IMR-90 (cell line): ENCODE measurements around the gene SLC4A1. TPM values are rescaled to one million over a fixed set of nuclear protein-coding genes. Genes with fewer than 3 reads are reported as not detected.

Experiments
- ATAC-seq: fragments of 200-7000 bp; cut with Tn5 transposase; 2 replicates; pipeline ENCODE4 v1.9.1; 2020; ENCODE audit warnings: low read depth, mild to moderate bottlenecking, moderate library complexity
- BruUV-seq: library from RNA; stranded (reverse); fragments of 400-500 nt; replicated peaks from 2 replicates; lab custom pipeline; 2021; lab: Mats Ljungman, UMichigan
- CTCF ChIA-PET: fragments of 300-600 bp; formaldehyde crosslinking; extraction: SDS; loops from one replicate; lab custom pipeline; 2021; ENCODE audit warnings: antibody characterized with exemption; lab: Yijun Ruan, JAX
- POLR2A ChIA-PET: fragments of 300-600 bp; sonication (Branson Sonifier 250); formaldehyde crosslinking; loops from one replicate; lab custom pipeline; 2022; ENCODE audit warnings: antibody characterized with exemption; ENCODE audit not compliant: unreplicated experiment; lab: Charles Lee
- DNase-seq: peaks from one replicate; pipeline ENCODE4 v3.0.0; 2013
- H2AFZ ChIP-seq: replicated peaks from 2 replicates; pipeline ENCODE3; 2013; ENCODE audit warnings: low read length, mild to moderate bottlenecking; ENCODE audit not compliant: poor library complexity
- H2AK5ac ChIP-seq: 2 replicates; pipeline ENCODE4 v1.6.1; 2013; ENCODE audit warnings: low read depth, low read length, inconsistent platforms
- H2AK9ac ChIP-seq: replicated peaks from 2 replicates; pipeline ENCODE3; 2013; ENCODE audit warnings: mild to moderate bottlenecking, low read depth, low read length, moderate library complexity; ENCODE audit not compliant: poor library complexity
- H2BK120ac ChIP-seq: 2 replicates; pipeline ENCODE4 v1.6.1; 2013; ENCODE audit warnings: low read depth, low read length, inconsistent platforms
- H2BK15ac ChIP-seq: 3 replicates; pipeline ENCODE4 v1.6.1; 2013; ENCODE audit warnings: low read depth, low read length, inconsistent platforms
- H2BK20ac ChIP-seq: 2 replicates; pipeline ENCODE4 v1.6.1; 2013; ENCODE audit warnings: low read depth, mild to moderate bottlenecking, inconsistent platforms, low read length, moderate library complexity
- H2BK5ac ChIP-seq: 2 replicates; pipeline ENCODE4 v1.6.1; 2013; ENCODE audit warnings: mild to moderate bottlenecking, low read depth, low read length, inconsistent platforms; ENCODE audit not compliant: poor library complexity, severe bottlenecking
- H3K14ac ChIP-seq: replicated peaks from 2 replicates; pipeline ENCODE4 v1.6.1; 2013; ENCODE audit warnings: low read depth, low read length, inconsistent platforms
- H3K18ac ChIP-seq: 2 replicates; pipeline ENCODE4 v1.6.1; 2013; ENCODE audit warnings: low read depth, low read length, control low read depth
- H3K23ac ChIP-seq: 2 replicates; pipeline ENCODE4 v1.6.1; 2013; ENCODE audit warnings: low read depth, low read length, inconsistent platforms
- H3K27ac ChIP-seq: 2 replicates; pipeline ENCODE4 v1.5.1; 2013; ENCODE audit warnings: mild to moderate bottlenecking, control low read depth, low read length; ENCODE audit not compliant: insufficient read depth
- H3K27me3 ChIP-seq: 2 replicates; pipeline ENCODE4 v1.6.1; 2013; ENCODE audit warnings: low read length; ENCODE audit not compliant: control insufficient read depth, insufficient read depth
- H3K36me3 ChIP-seq: 2 replicates; pipeline ENCODE4 v1.6.1; 2013; ENCODE audit warnings: low read length, mixed read lengths; ENCODE audit not compliant: control insufficient read depth, insufficient read depth
- H3K4ac ChIP-seq: 2 replicates; pipeline ENCODE4 v1.6.1; 2013; ENCODE audit warnings: low read depth, low read length, inconsistent platforms
- H3K4me1 ChIP-seq: 2 replicates; pipeline ENCODE4 v1.6.1; 2013; ENCODE audit warnings: low read length, mixed read lengths; ENCODE audit not compliant: control insufficient read depth, insufficient read depth
- H3K4me2 ChIP-seq: 2 replicates; pipeline ENCODE4 v1.6.1; 2013; ENCODE audit warnings: low read depth, mild to moderate bottlenecking, control low read depth, low read length, moderate library complexity
- H3K4me3 ChIP-seq: 2 replicates; pipeline ENCODE4 v1.5.1; 2013; ENCODE audit warnings: low read depth, mild to moderate bottlenecking, control low read depth, low read length, moderate library complexity; ENCODE audit not compliant: insufficient read depth
- H3K56ac ChIP-seq: 2 replicates; pipeline ENCODE4 v1.6.1; 2013; ENCODE audit warnings: low read length, inconsistent platforms; ENCODE audit not compliant: insufficient read depth; ENCODE audit errors: extremely low read depth
- H3K79me1 ChIP-seq, 2 experiments: 2 replicates each; pipeline ENCODE4 v1.6.1; 2013; ENCODE audit warnings: low read length in 2 of 2, inconsistent platforms in 1 of 2, low read depth in 1 of 2
- H3K9ac ChIP-seq: 2 replicates; pipeline ENCODE4 v1.6.1; 2013; ENCODE audit warnings: low read depth, low read length, control low read depth
- H3K9me1 ChIP-seq: 2 replicates; pipeline ENCODE4 v1.6.1; 2013; ENCODE audit warnings: low read length, inconsistent platforms; ENCODE audit not compliant: insufficient read depth
- H3K9me3 ChIP-seq: 2 replicates; pipeline ENCODE4 v1.6.1; 2013; ENCODE audit warnings: low read length; ENCODE audit not compliant: control insufficient read depth, insufficient read depth
- H4K20me1 ChIP-seq: 2 replicates; pipeline ENCODE4 v1.6.1; 2013; ENCODE audit warnings: low read length, inconsistent platforms; ENCODE audit not compliant: insufficient read depth
- H4K5ac ChIP-seq: 2 replicates; pipeline ENCODE4 v1.6.1; 2013; ENCODE audit warnings: mild to moderate bottlenecking, low read depth, low read length, control low read depth
- H4K8ac ChIP-seq, 2 experiments: 2 replicates each; pipeline ENCODE4 v1.6.1; 2013; ENCODE audit warnings: low read depth in 2 of 2, low read length in 2 of 2, control low read depth in 1 of 2, inconsistent platforms in 1 of 2
- H4K91ac ChIP-seq: 2 replicates; pipeline ENCODE4 v1.6.1; 2013; ENCODE audit warnings: low read depth, low read length, inconsistent platforms; ENCODE audit not compliant: insufficient read depth
- BHLHE40 ChIP-seq: fragments of 150-350 bp; IDR thresholded peaks from 2 replicates; pipeline ENCODE4 v1.6.1; 2016; ENCODE audit warnings: mild to moderate bottlenecking, low read depth, low read length
- CEBPB ChIP-seq: IDR thresholded peaks from 2 replicates; pipeline ENCODE4 v1.6.1; 2012; ENCODE audit warnings: low read depth, low read length, improper control_type of control experiment
- CHD1 ChIP-seq: IDR thresholded peaks from 2 replicates; pipeline ENCODE4 v1.6.1; 2012; ENCODE audit warnings: low read depth, low read length, improper control_type of control experiment
- CTCF ChIP-seq: conservative IDR thresholded peaks from 2 replicates; pipeline ENCODE4 v1.5.1; 2012; ENCODE audit warnings: mild to moderate bottlenecking, low read depth, low read length, improper control_type of control experiment
- ELK1 ChIP-seq: fragments of 150-350 bp; IDR thresholded peaks from 2 replicates; pipeline ENCODE4 v1.6.1; 2016; ENCODE audit warnings: low read depth, mild to moderate bottlenecking, low read length, moderate library complexity, borderline replicate concordance
- FOS ChIP-seq: fragments of 150-350 bp; IDR thresholded peaks from 2 replicates; pipeline ENCODE4 v1.6.1; 2016; ENCODE audit warnings: low read depth, low read length
- MAFK ChIP-seq: IDR thresholded peaks from 2 replicates; pipeline ENCODE4 v1.6.1; 2012; ENCODE audit warnings: low read depth, low read length, improper control_type of control experiment
- MAZ ChIP-seq: IDR thresholded peaks from 2 replicates; pipeline ENCODE4 v1.6.1; 2012; ENCODE audit warnings: low read depth, mild to moderate bottlenecking, low read length, improper control_type of control experiment, moderate library complexity, borderline replicate concordance
- MXI1 ChIP-seq: IDR thresholded peaks from 2 replicates; pipeline ENCODE4 v1.6.1; 2012; ENCODE audit warnings: low read depth, mild to moderate bottlenecking, low read length, moderate library complexity, borderline replicate concordance
- NFE2L2 ChIP-seq: fragments of 150-350 bp; IDR thresholded peaks from 2 replicates; pipeline ENCODE4 v1.6.1; 2016; ENCODE audit warnings: low read depth, mild to moderate bottlenecking, low read length
- POLR2A ChIP-seq: IDR thresholded peaks from 2 replicates; pipeline ENCODE4 v1.6.1; 2012; ENCODE audit warnings: mild to moderate bottlenecking, low read depth, low read length
- RAD21 ChIP-seq: IDR thresholded peaks from 2 replicates; pipeline ENCODE4 v1.6.1; 2012; ENCODE audit warnings: low read length, improper control_type of control experiment
- RCOR1 ChIP-seq: IDR thresholded peaks from 2 replicates; pipeline ENCODE4 v1.6.1; 2012; ENCODE audit warnings: mild to moderate bottlenecking, low read length, improper control_type of control experiment; ENCODE audit not compliant: insufficient replicate concordance
- RFX5 ChIP-seq: IDR thresholded peaks from 2 replicates; pipeline ENCODE4 v1.8.0; 2012; ENCODE audit warnings: low read depth, mild to moderate bottlenecking, low read length, moderate library complexity
- SMC3 ChIP-seq: fragments of 150-350 bp; IDR thresholded peaks from 2 replicates; pipeline ENCODE4 v1.6.1; 2016; ENCODE audit warnings: low read depth, mild to moderate bottlenecking, antibody characterized with exemption, low read length, moderate library complexity
- USF2 ChIP-seq: fragments of 150-350 bp; IDR thresholded peaks from 2 replicates; pipeline ENCODE4 v1.6.1; 2017; ENCODE audit warnings: mild to moderate bottlenecking, antibody characterized with exemption, low read length, low read depth
- WGBS, 2 experiments: methylation state at CpG; one replicate each; pipeline versions ENCODE4 v1.1.5 to v1.1.7; 2013; ENCODE audit warnings: missing lambda C conversion rate in 2 of 2; ENCODE audit not compliant: insufficient read length in 1 of 2; ENCODE audit errors: extremely low coverage in 2 of 2; 5-methylcytosine and 5-hydroxymethylcytosine counted together
- dilution Hi-C: fragments of 300-500 bp; cut with HindIII; formaldehyde crosslinking; loops from one replicate; pipeline ENCODE4 v1.14.3; 2018; ENCODE audit warnings: low sequenced_read_pairs; ENCODE audit not compliant: unreplicated experiment
- in situ Hi-C: fragments of 300-500 bp; cut with MboI; formaldehyde crosslinking; loops from 3 replicates; pipeline ENCODE4 v1.14.3; 2019; ENCODE audit warnings: low sequenced_read_pairs, inconsistent platforms, mixed read lengths
- intact Hi-C: fragments of 100-400 bp; cut with micrococcal nuclease; formaldehyde crosslinking; loops from 2 replicates; pipeline ENCODE4 v1.10.0; 2022
- polyA plus RNA-seq, 3 experiments: library from polyadenylated mRNA; depleted of rRNA; stranded (reverse); fragments of >200 nt; gene quantifications; 2 replicates each; pipeline ENCODE4 v1.2.3, GENCODE V29; 2012; ENCODE audit warnings: low replicate concordance in 1 of 3
- total RNA-seq: library from RNA; depleted of rRNA; stranded (reverse); fragments of >200 nt; gene quantifications from 2 replicates; pipeline ENCODE4 v1.2.3, GENCODE V29; 2012

Gene SLC4A1
- total and polyA plus RNA-seq, 2 of the 4 experiments (the other 2 are of a cell fraction): not detected

GRCh38 chr17:44262654-44263225 lies 5.2 kb downstream of the SLC4A1 start:
- no peak overlapping the region for H3K27ac ChIP-seq
- no peak overlapping the region for H3K18ac ChIP-seq
- H3K56ac ChIP-seq: no peak overlapping the region
- H3K23ac ChIP-seq: no peak overlapping the region
- in situ Hi-C loops: no loop called here
- H2BK5ac ChIP-seq: no peak overlapping the region
- ChIA-PET CTCF (no interaction called here), POLR2A (no interaction called here)
- ATAC-seq (no peak), DNase-seq (no peak)
- H4K20me1 ChIP-seq: no peaks in the 10 kb centered on the region
- H3K14ac ChIP-seq: no peak overlapping the region
- no peaks in the 10 kb centered on the region for H3K79me1 ChIP-seq
- dilution Hi-C loops: no loop called here
- no peak overlapping the region for H2BK20ac ChIP-seq
- no peaks in the 10 kb centered on the region for H3K4me1 ChIP-seq
- no peak overlapping the region for H3K4me3 ChIP-seq
- H3K4me2 ChIP-seq: no peak overlapping the region
- no peak overlapping the region for H4K8ac ChIP-seq
- H2AK5ac ChIP-seq: no peak overlapping the region
- no peak overlapping the region for H3K4ac ChIP-seq
- no peak overlapping the region for H2BK15ac ChIP-seq
- no TSS peak for BruUV-seq
- no peak overlapping the region for H2AK9ac ChIP-seq
- peak overlapping the region; percentile 21 for H2AFZ ChIP-seq
- no peaks in the 10 kb centered on the region for H3K36me3 ChIP-seq
- H3K9me3 ChIP-seq: no peaks in the 10 kb centered on the region
- intact Hi-C loops: no loop called here
- no peak overlapping the region for H4K5ac ChIP-seq
- peaks cover 53% of the 10 kb centered on the region for H3K27me3 ChIP-seq
- H3K9ac ChIP-seq: no peak overlapping the region
- no peak overlapping the region for H2BK120ac ChIP-seq
- no peak for TF ChIP-seq SMC3
- TF ChIP-seq NFE2L2: no peak
- no peak for TF ChIP-seq MAZ
- no peak for TF ChIP-seq FOS
- TF ChIP-seq RAD21: no peak
- no peak for TF ChIP-seq CTCF
- no peak for TF ChIP-seq USF2
- TF ChIP-seq MAFK: no peak
- no peak for TF ChIP-seq CEBPB
- TF ChIP-seq RFX5: no peak
- TF ChIP-seq MXI1: no peak
- no peak for TF ChIP-seq RCOR1
- no peak for TF ChIP-seq ELK1
- TF ChIP-seq CHD1: no peak
- TF ChIP-seq POLR2A: no peak
- TF ChIP-seq BHLHE40: no peak
- 38% methylated on average over 5 of the region's 11 CpGs; no CpG with 5 or more reads in 1 of the 2 experiments for WGBS, 2 experiments
- H3K9me1 ChIP-seq: no peaks in the 10 kb centered on the region
- no peak overlapping the region for H4K91ac ChIP-seq
